Effector memory CD4-positive, alpha-beta T cell (primary cell): ENCODE data around the gene AGBL2.
"Not testable (repeated sequence)": the region's sequence is repeated elsewhere in the genome, so short reads cannot be mapped to it uniquely, and the experiment has no call there.

Experiments used
- DNase-seq, 3 donors: peaks; one replicate each; pipeline ENCODE4 v3.0.0-alpha.2; 2020
- H3K27ac ChIP-seq: 2 replicates; pipeline ENCODE4 v1.7.0; 2013; ENCODE audit warnings: mild to moderate bottlenecking, low read length, moderate library complexity; ENCODE audit not compliant: insufficient read depth, poor library complexity, severe bottlenecking
- H3K27me3 ChIP-seq: replicated peaks from 2 replicates; pipeline ENCODE4 v1.7.0; 2013; ENCODE audit warnings: mild to moderate bottlenecking, low read length; ENCODE audit not compliant: insufficient read depth, control insufficient read depth, poor library complexity, severe bottlenecking
- H3K36me3 ChIP-seq: 2 replicates; pipeline ENCODE4 v1.7.0; 2013; ENCODE audit warnings: mild to moderate bottlenecking, low read length, moderate library complexity; ENCODE audit not compliant: control insufficient read depth, insufficient read depth
- H3K4me1 ChIP-seq: 2 replicates; pipeline ENCODE4 v1.7.0; 2013; ENCODE audit warnings: low read length, mild to moderate bottlenecking; ENCODE audit not compliant: control insufficient read depth, insufficient read depth, poor library complexity, severe bottlenecking
- H3K4me3 ChIP-seq: 2 replicates; pipeline ENCODE4 v1.7.0; 2013; ENCODE audit warnings: low read length, low read depth, mild to moderate bottlenecking; ENCODE audit not compliant: insufficient read depth, poor library complexity, severe bottlenecking
- H3K9me3 ChIP-seq: 2 replicates; pipeline ENCODE4 v1.7.0; 2013; ENCODE audit warnings: mild to moderate bottlenecking, low read length, moderate library complexity; ENCODE audit not compliant: control insufficient read depth

The AGBL2 gene

GRCh38 chr11:47691979-47692378 lies 23.2 kb downstream of the AGBL2 start:
- Histone ChIP-seq H3K36me3 (no peaks in the 10 kb centered on the region), H3K4me3 (no peak overlapping the region), H3K27ac (no peak overlapping the region), H3K9me3 (no peaks in the 10 kb centered on the region), H3K4me1 (no peaks in the 10 kb centered on the region), H3K27me3 (no peaks in the 10 kb centered on the region)
- DNase-seq = no peak

- Histone ChIP-seq H3K27ac (no peak overlapping the region), H3K9me3 (no peaks in the 10 kb centered on the region), H3K4me3 (no peak overlapping the region), H3K36me3 (no peaks in the 10 kb centered on the region), H3K27me3 (no peaks in the 10 kb centered on the region), H3K4me1 (no peaks in the 10 kb centered on the region)
- no peak for DNase-seq
Observed at GRCh38 chr11:47689480-47689879, 25.7 kb downstream of the AGBL2 start.

GRCh38 chr11:47688991-47689390 lies 26.2 kb downstream of the AGBL2 start:
- no peaks in the 10 kb centered on the region for H3K4me1 ChIP-seq
- no peaks in the 10 kb centered on the region for H3K9me3 ChIP-seq
- no peak overlapping the region for H3K4me3 ChIP-seq
- DNase-seq = no peak
- no peaks in the 10 kb centered on the region for H3K36me3 ChIP-seq
- H3K27ac ChIP-seq = no peak overlapping the region
- H3K27me3 ChIP-seq = no peaks in the 10 kb centered on the region

- Histone ChIP-seq H3K27ac (no peak overlapping the region), H3K9me3 (no peaks in the 10 kb centered on the region), H3K4me1 (no peaks in the 10 kb centered on the region), H3K36me3 (no peaks in the 10 kb centered on the region), H3K4me3 (no peak overlapping the region), H3K27me3 (no peaks in the 10 kb centered on the region)
- DNase-seq = no peak
Observed at GRCh38 chr11:47688111-47688510, 27.1 kb downstream of the AGBL2 start.

GRCh38 chr11:47686704-47687103 lies 28.5 kb downstream of the AGBL2 start:
- not testable (repeated sequence) for DNase-seq, H3K4me1 ChIP-seq, H3K9me3 ChIP-seq, H3K27me3 ChIP-seq, H3K27ac ChIP-seq, H3K4me3 ChIP-seq, H3K36me3 ChIP-seq

- Histone ChIP-seq H3K9me3 (no peaks in the 10 kb centered on the region), H3K4me3 (no peak overlapping the region), H3K4me1 (no peaks in the 10 kb centered on the region), H3K27me3 (no peaks in the 10 kb centered on the region), H3K27ac (no peak overlapping the region), H3K36me3 (no peaks in the 10 kb centered on the region)
- DNase-seq = no peak
Observed at GRCh38 chr11:47686151-47686550, 29.0 kb downstream of the AGBL2 start.

- Histone ChIP-seq H3K4me3 (no peak overlapping the region), H3K9me3 (no peaks in the 10 kb centered on the region), H3K27me3 (no peaks in the 10 kb centered on the region), H3K4me1 (no peaks in the 10 kb centered on the region), H3K27ac (no peak overlapping the region), H3K36me3 (no peaks in the 10 kb centered on the region)
- DNase-seq = no peak
Observed at GRCh38 chr11:47675851-47676250, 39.3 kb downstream of the AGBL2 start.

- H3K27ac ChIP-seq = no peak overlapping the region
Observed at GRCh38 chr11:47672283-47672730, 42.9 kb downstream of the AGBL2 start.

GRCh38 chr11:47669856-47670255 lies 45.3 kb downstream of the AGBL2 start:
- DNase-seq = no peak
- no peaks in the 10 kb centered on the region for H3K27me3 ChIP-seq
- H3K4me3 ChIP-seq = no peak overlapping the region
- H3K9me3 ChIP-seq = no peaks in the 10 kb centered on the region
- H3K4me1 ChIP-seq = no peaks in the 10 kb centered on the region
- no peak overlapping the region for H3K27ac ChIP-seq
- H3K36me3 ChIP-seq = no peaks in the 10 kb centered on the region

More at GRCh38 chr11:47672283-47672730, 42.9 kb downstream of the AGBL2 start:
- H3K4me3 ChIP-seq = no peak overlapping the region
- H3K4me1 ChIP-seq = no peaks in the 10 kb centered on the region
- DNase-seq = no peak
- no peaks in the 10 kb centered on the region for H3K27me3 ChIP-seq
- H3K36me3 ChIP-seq = no peaks in the 10 kb centered on the region
- no peaks in the 10 kb centered on the region for H3K9me3 ChIP-seq

GRCh38 chr11:47668665-47669064 lies 46.5 kb downstream of the AGBL2 start:
- DNase-seq = no peak
- Histone ChIP-seq H3K4me1 (no peaks in the 10 kb centered on the region), H3K36me3 (no peaks in the 10 kb centered on the region), H3K9me3 (no peaks in the 10 kb centered on the region), H3K27ac (no peak overlapping the region), H3K4me3 (no peak overlapping the region), H3K27me3 (no peaks in the 10 kb centered on the region)

GRCh38 chr11:47667555-47667954 lies 47.6 kb downstream of the AGBL2 start:
- no peak overlapping the region for H3K27ac ChIP-seq
- no peak overlapping the region for H3K4me3 ChIP-seq
- DNase-seq = no peak
- no peaks in the 10 kb centered on the region for H3K9me3 ChIP-seq
- H3K36me3 ChIP-seq = no peaks in the 10 kb centered on the region
- no peaks in the 10 kb centered on the region for H3K4me1 ChIP-seq
- no peaks in the 10 kb centered on the region for H3K27me3 ChIP-seq
